Bronchial epithelial cell (primary cell): ENCODE results near the gene IFIT2. TPM values are rescaled to one million over a fixed set of nuclear protein-coding genes. Genes with fewer than 3 reads are reported as not detected.
"Not testable (repeated sequence)": the region's sequence is repeated elsewhere in the genome, so short reads cannot be mapped to it uniquely, and the experiment has no call there.

Experiments used
- DNase-seq: peaks from one replicate; pipeline ENCODE4 v3.0.0-alpha.2; 2010; ENCODE audit warnings: low read depth
- FAIRE-seq: peaks from 2 replicates; lab custom pipeline; 2011; peaks lifted over from hg19 to GRCh38; lab: Jason Lieb, UNC
- H3K27me3 ChIP-seq: 2 replicates; pipeline ENCODE4 v1.5.1; 2011; ENCODE audit warnings: low read length; ENCODE audit not compliant: control insufficient read depth, insufficient read depth
- H3K36me3 ChIP-seq: 2 replicates; pipeline ENCODE4 v1.5.1; 2011; ENCODE audit warnings: low read length; ENCODE audit not compliant: control insufficient read depth, insufficient read depth
- H3K4me3 ChIP-seq: 2 replicates; pipeline ENCODE4 v1.5.1; 2011; ENCODE audit warnings: mild to moderate bottlenecking, low read depth, low read length, control low read depth
- CTCF ChIP-seq: IDR thresholded peaks from 2 replicates; pipeline ENCODE4 v1.5.1; 2011; ENCODE audit warnings: mild to moderate bottlenecking, moderate library complexity, low read length, control low read depth, inconsistent platforms; ENCODE audit not compliant: insufficient read depth, severe bottlenecking
- total RNA-seq: library from RNA; depleted of rRNA; stranded (reverse); fragments of >200 nt; gene quantifications from 2 replicates; pipeline ENCODE4 v1.2.1, GENCODE V29; 2014

The IFIT2 gene
- total RNA-seq, 1 donor from 2014 or later = 0.26 TPM

- Histone ChIP-seq H3K36me3 (no peaks in the 10 kb centered on the region), H3K27me3 (no peaks in the 10 kb centered on the region), H3K4me3 (no peak overlapping the region)
- no peak for DNase-seq
- FAIRE-seq = no peak
- TF ChIP-seq CTCF = no peak
These were observed 27.3 kb downstream of the IFIT2 start for GRCh38 chr10:89329151-89329550.

- DNase-seq, H3K27me3 ChIP-seq, H3K4me3 ChIP-seq, H3K36me3 ChIP-seq, FAIRE-seq: not testable (repeated sequence)
These were observed 28.2 kb downstream of the IFIT2 start for GRCh38 chr10:89330014-89330413.

GRCh38 chr10:89330537-89331212, 28.8 kb downstream of the IFIT2 start:
- no peaks in the 10 kb centered on the region for H3K27me3 ChIP-seq
- no peak overlapping the region for H3K4me3 ChIP-seq
- H3K36me3 ChIP-seq = no peaks in the 10 kb centered on the region
- FAIRE-seq = no peak
- no peak for DNase-seq
- no peak for TF ChIP-seq CTCF

- DNase-seq, H3K27me3 ChIP-seq, H3K36me3 ChIP-seq, FAIRE-seq, H3K4me3 ChIP-seq: not testable (repeated sequence)
These were observed 29.8 kb downstream of the IFIT2 start for GRCh38 chr10:89331487-89332122.

- FAIRE-seq (no peak), DNase-seq (peak; percentile 43)
- TF ChIP-seq CTCF = no peak
- Histone ChIP-seq H3K36me3 (no peaks in the 10 kb centered on the region), H3K4me3 (no peak overlapping the region), H3K27me3 (no peaks in the 10 kb centered on the region)
These were observed 30.3 kb downstream of the IFIT2 start for GRCh38 chr10:89332123-89332633.

- FAIRE-seq = no peak
- DNase-seq = no peak
- H3K36me3 ChIP-seq = no peaks in the 10 kb centered on the region
- H3K27me3 ChIP-seq = no peaks in the 10 kb centered on the region
- no peak for TF ChIP-seq CTCF
- H3K4me3 ChIP-seq = no peak overlapping the region
These were observed 33.4 kb downstream of the IFIT2 start for GRCh38 chr10:89335226-89335625.
